Activated CD4-positive, alpha-beta memory T cell treated with anti-CD3 and anti-CD28 coated beads, Interleukin-2, amount 10 ng/mL, durations not matched to agents 7 days and 5 days (primary cell): ENCODE results near the gene ATP5MK. TPM values are rescaled to one million over a fixed set of nuclear protein-coding genes. Genes with fewer than 3 reads are reported as not detected.
A peak's percentile ranks its signal among the peaks of the same experiment; 100 is the strongest.
"Not testable (repeated sequence)": the region's sequence is repeated elsewhere in the genome, so short reads cannot be mapped to it uniquely, and the experiment has no call there.

Source experiments
- CTCF ChIA-PET: fragments of 350-600 bp; sonication (Branson Sonifier 250); formaldehyde crosslinking; loops from one replicate; lab custom pipeline; 2021; ENCODE audit warnings: antibody characterized with exemption, inconsistent platforms; lab: Charles Lee
- POLR2A ChIA-PET: fragments of 350-600 bp; sonication (Branson Sonifier 250); formaldehyde crosslinking; loops from one replicate; lab custom pipeline; 2021; ENCODE audit warnings: antibody characterized with exemption; lab: Charles Lee
- DNase-seq: peaks from one replicate; pipeline ENCODE4 v3.0.0-alpha.2; 2020
- H3K27ac Mint-ChIP-seq: one replicate; pipeline ENCODE4 v1.8.0; 2021; ENCODE audit warnings: mild to moderate bottlenecking, mixed read lengths
- H3K27me3 Mint-ChIP-seq: one replicate; pipeline ENCODE4 v1.8.0; 2021; ENCODE audit warnings: mixed read lengths
- H3K36me3 Mint-ChIP-seq: one replicate; pipeline ENCODE4 v1.8.0; 2021; ENCODE audit warnings: low read depth, mixed read lengths
- H3K4me1 Mint-ChIP-seq: one replicate; pipeline ENCODE4 v1.8.0; 2021; ENCODE audit warnings: mixed read lengths
- H3K4me3 Mint-ChIP-seq: one replicate; pipeline ENCODE4 v1.8.0; 2021; ENCODE audit warnings: mild to moderate bottlenecking, mixed read lengths
- H3K9me3 Mint-ChIP-seq: one replicate; pipeline ENCODE4 v1.8.0; 2021; ENCODE audit warnings: mixed read lengths
- total RNA-seq, 2 experiments: library from RNA; stranded (reverse); gene quantifications; one replicate each; pipeline ENCODE4 v1.2.3, GENCODE V29; 2021

ATP5MK gene
- total RNA-seq, 2 experiments from 2014 or later, result 299 to 315 TPM

DNA sequence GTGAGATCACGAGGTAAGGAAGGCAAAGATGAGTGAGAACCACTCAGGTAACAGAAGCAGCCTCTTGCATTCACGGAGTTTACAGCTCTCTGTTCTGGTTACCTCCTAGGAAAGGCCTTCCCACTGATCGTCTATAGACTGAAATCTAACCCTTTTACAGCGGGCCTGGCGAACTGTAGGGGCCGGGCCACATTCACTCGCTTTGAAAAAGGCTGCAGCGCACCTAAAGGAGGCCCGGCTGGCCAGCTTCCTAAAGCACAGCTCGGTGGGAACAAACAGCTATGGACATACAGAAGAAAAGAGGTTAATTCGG, 565 bp downstream of the ATP5MK start:
- H3K4me3 Mint-ChIP-seq, result peak overlapping the region; percentile 92
- CTCF ChIA-PET, result interaction anchor here (0.8 to 1.8 kb wide), 7 partner anchors 19 to 479 kb away, joined by 3 to 9 read pairs (median 4); partner anchors contain the start of genes PCGF6 and TAF5
- DNase-seq, result peak; percentile 25
- H3K27ac Mint-ChIP-seq, result peak overlapping the region; percentile 83
- H3K4me1 Mint-ChIP-seq, result peaks cover 54% of the 10 kb centered on the region
- POLR2A ChIA-PET, result interaction anchor here (1.1 to 3.6 kb wide), 12 partner anchors 10 to 265 kb away, joined by 3 to 37 read pairs (median 5); partner anchors contain the start of genes PCGF6 and TAF5
- H3K36me3 Mint-ChIP-seq, result peaks cover 58% of the 10 kb centered on the region
- no peaks in the 10 kb centered on the region for H3K9me3 Mint-ChIP-seq
- H3K27me3 Mint-ChIP-seq, result no peaks in the 10 kb centered on the region

- H3K27ac Mint-ChIP-seq, result no peak overlapping the region
Measured at GRCh38 chr10:103394180-103394579, 2.1 kb downstream of the ATP5MK start.

DNA sequence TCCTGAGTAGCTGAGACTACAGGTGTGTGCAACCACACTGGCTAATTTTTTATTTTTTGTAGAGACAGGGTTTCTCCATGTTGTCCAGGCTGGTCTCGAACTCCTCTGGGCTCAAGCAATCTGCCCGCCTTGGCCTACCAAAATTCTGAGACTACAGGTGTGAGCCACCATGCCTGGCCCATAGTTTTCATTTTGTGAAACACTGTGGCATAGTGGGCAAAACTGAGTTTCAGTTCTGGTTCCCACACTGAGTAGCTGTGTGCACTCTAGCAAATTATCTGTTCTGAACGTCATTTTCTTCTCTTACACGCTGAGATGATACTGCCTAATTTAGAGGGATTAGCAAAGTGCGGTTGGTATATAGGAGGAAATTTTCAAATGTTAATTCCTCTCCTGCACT, 13.5 kb downstream of the ATP5MK start:
- no peaks in the 10 kb centered on the region for H3K9me3 Mint-ChIP-seq
- peaks cover 59% of the 10 kb centered on the region for H3K36me3 Mint-ChIP-seq
- ChIA-PET CTCF (interaction anchor here (1.1 kb wide), 1 partner anchor 14 kb away, joined by 3 read pairs; no protein-coding TSS in a partner anchor), POLR2A (interaction anchor here (0.7 to 1.9 kb wide), 2 partner anchors 13 to 14 kb away, joined by 5 read pairs; partner anchors contain the start of gene ATP5MK)
- no peak overlapping the region for H3K4me3 Mint-ChIP-seq
- DNase-seq, result no peak
- no peaks in the 10 kb centered on the region for H3K4me1 Mint-ChIP-seq
- H3K27ac Mint-ChIP-seq, result no peak overlapping the region
- no peaks in the 10 kb centered on the region for H3K27me3 Mint-ChIP-seq

More at GRCh38 chr10:103394180-103394579, 2.1 kb downstream of the ATP5MK start:
- no peak for DNase-seq
- CTCF ChIA-PET, result interaction anchor here (0.9 to 1.0 kb wide), 2 partner anchors 25 to 60 kb away, joined by 3 to 4 read pairs; no protein-coding TSS in a partner anchor
- POLR2A ChIA-PET, result no interaction called here
- H3K27me3 Mint-ChIP-seq, result no peaks in the 10 kb centered on the region
- no peak overlapping the region for H3K4me3 Mint-ChIP-seq
- H3K4me1 Mint-ChIP-seq, result peaks cover 48% of the 10 kb centered on the region
- peaks cover 47% of the 10 kb centered on the region for H3K36me3 Mint-ChIP-seq
- H3K9me3 Mint-ChIP-seq, result no peaks in the 10 kb centered on the region

- DNase-seq, result no peak
- Mint-ChIP-seq H3K27ac (no peak overlapping the region), H3K4me1 (peaks cover 31% of the 10 kb centered on the region), H3K4me3 (no peak overlapping the region), H3K36me3 (peaks cover 44% of the 10 kb centered on the region), H3K9me3 (no peaks in the 10 kb centered on the region), H3K27me3 (no peaks in the 10 kb centered on the region)
- POLR2A ChIA-PET, result no interaction called here
- CTCF ChIA-PET, result interaction anchor here (0.7 to 1.0 kb wide), 2 partner anchors 43 to 454 kb away, joined by 4 read pairs; no protein-coding TSS in a partner anchor
Measured at GRCh38 chr10:103374263-103374662, 22.0 kb downstream of the ATP5MK start.

DNA sequence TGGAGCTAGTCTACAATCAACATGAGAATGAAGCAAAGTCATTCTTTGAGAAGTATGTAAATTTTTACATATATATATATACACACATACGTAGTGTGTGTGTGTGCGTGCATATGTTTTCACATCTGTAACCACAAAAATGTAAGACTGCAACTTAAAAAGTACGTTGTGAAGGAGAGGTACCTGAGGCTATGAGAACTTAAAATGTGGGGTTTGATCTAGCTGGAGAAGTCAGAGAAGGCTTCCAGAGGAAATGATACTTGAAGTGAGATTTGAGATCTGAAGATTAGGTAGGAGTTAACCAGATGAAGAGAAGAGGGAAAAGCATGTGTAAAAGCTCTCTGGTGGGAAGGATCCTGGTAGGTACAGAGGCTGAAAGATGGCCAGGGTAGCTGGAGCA, 22.7 kb downstream of the ATP5MK start:
- Mint-ChIP-seq H3K36me3 (peaks cover 42% of the 10 kb centered on the region), H3K4me1 (peaks cover 33% of the 10 kb centered on the region), H3K27ac (peak overlapping the region; percentile 42), H3K27me3 (no peaks in the 10 kb centered on the region), H3K9me3 (no peaks in the 10 kb centered on the region), H3K4me3 (no peak overlapping the region)
- DNase-seq, result no peak
- ChIA-PET CTCF (no interaction called here), POLR2A (interaction anchor here (0.6 kb wide), 1 partner anchor 23 kb away, joined by 4 read pairs; the partner anchor contains the start of gene PCGF6)

DNA sequence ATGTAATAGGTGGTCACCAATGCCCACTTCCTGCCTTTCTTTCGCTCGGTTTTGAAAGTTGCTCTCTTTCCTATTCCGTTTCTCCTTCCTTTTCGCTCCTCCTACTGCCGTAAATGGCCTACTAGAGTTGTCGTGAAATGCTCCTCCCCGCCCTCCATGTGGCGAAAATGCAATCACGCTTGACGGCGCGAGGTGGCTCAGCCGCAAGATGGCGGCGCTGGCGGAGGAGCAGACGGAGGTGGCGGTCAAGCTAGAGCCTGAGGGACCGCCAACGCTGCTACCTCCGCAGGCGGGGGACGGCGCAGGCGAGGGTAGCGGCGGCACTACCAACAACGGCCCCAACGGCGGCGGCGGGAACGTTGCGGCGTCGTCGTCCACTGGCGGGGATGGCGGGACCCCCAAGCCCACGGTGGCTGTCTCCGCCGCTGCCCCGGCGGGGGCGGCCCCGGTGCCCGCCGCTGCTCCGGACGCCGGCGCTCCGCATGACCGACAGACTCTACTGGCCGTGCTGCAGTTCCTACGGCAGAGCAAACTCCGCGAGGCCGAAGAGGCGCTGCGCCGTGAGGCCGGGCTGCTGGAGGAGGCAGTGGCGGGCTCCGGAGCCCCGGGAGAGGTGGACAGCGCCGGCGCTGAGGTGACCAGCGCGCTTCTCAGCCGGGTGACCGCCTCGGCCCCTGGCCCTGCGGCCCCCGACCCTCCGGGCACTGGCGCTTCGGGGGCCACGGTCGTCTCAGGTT, 28.3 kb downstream of the ATP5MK start, which contains the start of gene TAF5:
Gene TAF5, plus strand, starts transcription at position 195 of the 737 bp plus-strand sequence. Its CDS starts 14 bp downstream, at position 209.
- H3K4me1 Mint-ChIP-seq, result peaks cover 24% of the 10 kb centered on the region
- H3K27ac Mint-ChIP-seq, result peak within 1 kb of the TSS; percentile 91
- ChIA-PET POLR2A (interaction anchor here (1.0 to 3.7 kb wide), 14 partner anchors 8 to 724 kb away, joined by 3 to 37 read pairs (median 6); partner anchors contain the start of genes ATP5MK, CALHM2, NT5C2 and PCGF6), CTCF (interaction anchor here (0.8 to 2.0 kb wide), 5 partner anchors 14 to 108 kb away, joined by 3 to 9 read pairs (median 4); partner anchors contain the start of genes ATP5MK and PDCD11)
- H3K9me3 Mint-ChIP-seq, result no peaks in the 10 kb centered on the region
- H3K36me3 Mint-ChIP-seq, result peaks cover 9% of the 10 kb centered on the region
- H3K27me3 Mint-ChIP-seq, result no peaks in the 10 kb centered on the region
- peak within 1 kb of the TSS; percentile 87 for H3K4me3 Mint-ChIP-seq
- peak; percentile 93 for DNase-seq

DNA sequence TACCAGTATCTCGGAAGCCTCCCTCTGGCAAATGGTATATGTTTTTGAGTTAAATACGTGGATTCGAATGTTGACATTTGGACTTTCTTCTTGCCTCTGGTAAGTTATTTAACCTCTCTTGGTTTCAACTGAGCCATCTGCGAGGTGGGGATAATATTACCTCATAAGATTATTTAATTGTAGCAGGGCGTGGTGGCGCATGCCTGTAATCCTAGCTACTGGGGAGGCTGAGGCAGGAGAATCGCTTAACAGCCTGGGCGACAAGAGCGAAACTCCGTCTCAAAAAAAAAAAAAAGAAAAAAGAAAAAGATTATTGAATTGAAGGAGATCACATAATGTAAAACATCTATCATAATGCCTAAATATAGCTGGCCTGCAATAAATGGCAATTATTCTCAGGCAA, 28.9 kb downstream of the ATP5MK start:
- Mint-ChIP-seq H3K4me3 (peak overlapping the region; percentile 87), H3K9me3 (no peaks in the 10 kb centered on the region), H3K4me1 (peaks cover 23% of the 10 kb centered on the region), H3K27me3 (no peaks in the 10 kb centered on the region), H3K36me3 (peaks cover 9% of the 10 kb centered on the region), H3K27ac (peak overlapping the region; percentile 88)
- DNase-seq, result peak; percentile 31
- ChIA-PET CTCF (interaction anchor here (0.9 to 2.0 kb wide), 3 partner anchors 14 to 108 kb away, joined by 3 to 9 read pairs (median 8); partner anchors contain the start of genes ATP5MK and PDCD11), POLR2A (interaction anchor here (1.0 to 3.7 kb wide), 9 partner anchors 11 to 723 kb away, joined by 3 to 37 read pairs (median 8); partner anchors contain the start of genes ATP5MK, CALHM2, NT5C2 and PCGF6)

- POLR2A ChIA-PET, result interaction anchor here (1.2 kb wide), 1 partner anchor 8 kb away, joined by 3 read pairs; no protein-coding TSS in a partner anchor
- CTCF ChIA-PET, result interaction anchor here (0.7 kb wide), 1 partner anchor 9 kb away, joined by 3 read pairs; no protein-coding TSS in a partner anchor
- DNase-seq, H3K9me3 Mint-ChIP-seq, H3K36me3 Mint-ChIP-seq, H3K27me3 Mint-ChIP-seq, H3K4me3 Mint-ChIP-seq, H3K4me1 Mint-ChIP-seq, H3K27ac Mint-ChIP-seq: not testable (repeated sequence)
Measured at GRCh38 chr10:103360791-103361190, 35.5 kb downstream of the ATP5MK start.

- CTCF ChIA-PET, H3K27me3 Mint-ChIP-seq, H3K36me3 Mint-ChIP-seq, H3K9me3 Mint-ChIP-seq, H3K27ac Mint-ChIP-seq, H3K4me3 Mint-ChIP-seq, POLR2A ChIA-PET, DNase-seq, H3K4me1 Mint-ChIP-seq: not testable (repeated sequence)
Measured at GRCh38 chr10:103359493-103359892, 36.8 kb downstream of the ATP5MK start.

- no peak overlapping the region for H3K27ac Mint-ChIP-seq
- H3K36me3 Mint-ChIP-seq, result no peaks in the 10 kb centered on the region
- DNase-seq, result no peak
- no peaks in the 10 kb centered on the region for H3K9me3 Mint-ChIP-seq
- ChIA-PET POLR2A (interaction anchor here (0.6 to 1.7 kb wide), 2 partner anchors 11 to 612 kb away, joined by 3 to 5 read pairs; partner anchors contain the start of gene TAF5), CTCF (interaction anchor here (1.4 kb wide), 1 partner anchor 9 kb away, joined by 3 read pairs; no protein-coding TSS in a partner anchor)
- H3K4me3 Mint-ChIP-seq, result no peak overlapping the region
- no peaks in the 10 kb centered on the region for H3K27me3 Mint-ChIP-seq
- H3K4me1 Mint-ChIP-seq, result peaks cover 4% of the 10 kb centered on the region
Measured at GRCh38 chr10:103355906-103356599, 40.2 kb downstream of the ATP5MK start.

- CTCF ChIA-PET, result interaction anchor here (1.3 kb wide), 1 partner anchor 13 kb away, joined by 8 read pairs; the partner anchor contains the start of gene TAF5
- POLR2A ChIA-PET, H3K27ac Mint-ChIP-seq, H3K36me3 Mint-ChIP-seq, DNase-seq, H3K4me3 Mint-ChIP-seq, H3K9me3 Mint-ChIP-seq, H3K27me3 Mint-ChIP-seq, H3K4me1 Mint-ChIP-seq: not testable (repeated sequence)
Measured at GRCh38 chr10:103354567-103354966, 41.7 kb downstream of the ATP5MK start.

GRCh38 chr10:103353281-103353680, 43.0 kb downstream of the ATP5MK start:
- no peak overlapping the region for H3K27ac Mint-ChIP-seq
- H3K9me3 Mint-ChIP-seq, result no peaks in the 10 kb centered on the region
- no peak overlapping the region for H3K4me3 Mint-ChIP-seq
- ChIA-PET CTCF (interaction anchor here (0.7 to 1.4 kb wide), 5 partner anchors 15 to 436 kb away, joined by 3 to 8 read pairs (median 3); partner anchors contain the start of gene TAF5), POLR2A (interaction anchor here (0.8 to 1.7 kb wide), 2 partner anchors 15 to 100 kb away, joined by 3 to 10 read pairs; partner anchors contain the start of gene TAF5)
- no peak for DNase-seq
- H3K36me3 Mint-ChIP-seq, result peaks cover 6% of the 10 kb centered on the region
- H3K27me3 Mint-ChIP-seq, result no peaks in the 10 kb centered on the region
- H3K4me1 Mint-ChIP-seq, result peaks cover 12% of the 10 kb centered on the region
